HL-60 (cell line): Measurements from ENCODE around the gene TAPT1.

Experiments
- CTCF ChIP-seq: IDR thresholded peaks from one replicate; pipeline ENCODE4 v1.5.1; 2011; ENCODE audit warnings: low read length, control low read depth, inconsistent platforms; ENCODE audit not compliant: insufficient read depth
- POLR2AphosphoS5 ChIP-seq: IDR thresholded peaks from 2 replicates; pipeline ENCODE4 v1.6.1; 2012; ENCODE audit warnings: low read depth
- REST ChIP-seq: IDR thresholded peaks from 2 replicates; pipeline ENCODE4 v1.6.1; 2012; ENCODE audit warnings: low read depth; ENCODE audit not compliant: insufficient replicate concordance

GRCh38 chr4:16113741-16114140, 112.5 kb downstream of the TAPT1 start:
- TF ChIP-seq POLR2AphosphoS5 = no peak
- TF ChIP-seq CTCF = no peak
- TF ChIP-seq REST = no peak
